Neural cell (in vitro differentiated cells): Measurements from ENCODE around the gene ZNF804B. TPM values are rescaled to one million over a fixed set of nuclear protein-coding genes. Genes with fewer than 3 reads are reported as not detected.

Experiments
- H2AFZ ChIP-seq: fragments of 200-600, 300-800 bp; sonication (generic), shearing (Covaris generic); 2 replicates; pipeline ENCODE4 v1.6.0; 2014; ENCODE audit warnings: low read depth, mild to moderate bottlenecking, antibody characterized with exemption, low read length, moderate library complexity
- H3F3A ChIP-seq: fragments of 200-600 bp; shearing (Covaris generic); 2 replicates; pipeline ENCODE4 v1.6.1; 2016; ENCODE audit warnings: mild to moderate bottlenecking, moderate library complexity, mixed read lengths, antibody characterized with exemption, low read length; ENCODE audit not compliant: insufficient read depth, poor library complexity, severe bottlenecking
- H3K27ac ChIP-seq: fragments of 200-600, 300-800 bp; sonication (generic), shearing (Covaris generic); 2 replicates; pipeline ENCODE4 v1.5.1; 2014; ENCODE audit warnings: mild to moderate bottlenecking, low read length, moderate library complexity
- H3K27me3 ChIP-seq: fragments of 300-800, 200-600 bp; sonication (generic), shearing (Covaris generic); 2 replicates; pipeline ENCODE4 v1.6.0; 2014; ENCODE audit warnings: mild to moderate bottlenecking, low read depth, low read length, moderate library complexity; ENCODE audit not compliant: insufficient read depth
- H3K36me3 ChIP-seq: fragments of 300-800, 200-600 bp; sonication (generic), shearing (Covaris generic); 2 replicates; pipeline ENCODE4 v1.5.1; 2014; ENCODE audit warnings: mild to moderate bottlenecking, antibody characterized with exemption, low read length, moderate library complexity; ENCODE audit not compliant: insufficient read depth
- H3K4me2 ChIP-seq: fragments of 300-800, 200-600 bp; sonication (generic), shearing (Covaris generic); 2 replicates; pipeline ENCODE4 v1.6.0; 2014; ENCODE audit warnings: mild to moderate bottlenecking, low read length
- H3K4me3 ChIP-seq: fragments of 300-800, 200-600 bp; sonication (generic), shearing (Covaris generic); 2 replicates; pipeline ENCODE4 v1.5.1; 2014; ENCODE audit warnings: mild to moderate bottlenecking, low read length, moderate library complexity
- H3K79me2 ChIP-seq: fragments of 200-600 bp; shearing (Covaris generic); replicated peaks from 2 replicates; pipeline ENCODE4 v1.6.0; 2014; ENCODE audit warnings: mild to moderate bottlenecking, low read length, moderate library complexity; ENCODE audit not compliant: insufficient read depth
- H3K9ac ChIP-seq: fragments of 300-800, 200-600 bp; sonication (generic), shearing (Covaris generic); 2 replicates; pipeline ENCODE4 v1.6.1; 2016; ENCODE audit warnings: mild to moderate bottlenecking, low read length, mixed read lengths
- H3K9me2 ChIP-seq: fragments of 200-600 bp; shearing (Covaris generic); 2 replicates; pipeline ENCODE4 v1.6.1; 2016; ENCODE audit warnings: mild to moderate bottlenecking, low read length, mixed read lengths; ENCODE audit not compliant: insufficient read depth
- H3K9me3 ChIP-seq: fragments of 200-600, 300-800 bp; sonication (generic), shearing (Covaris generic); 2 replicates; pipeline ENCODE4 v1.6.1; 2016; ENCODE audit warnings: mild to moderate bottlenecking, mixed run types, low read length, moderate library complexity, mixed read lengths
- H4K20me1 ChIP-seq: fragments of 200-600 bp; shearing (Covaris generic); 2 replicates; pipeline ENCODE4 v1.6.1; 2016; ENCODE audit warnings: mild to moderate bottlenecking, mixed run types; ENCODE audit not compliant: insufficient read depth
- EP300 ChIP-seq: fragments of 450-650 bp; conservative IDR thresholded peaks from 2 replicates; pipeline ENCODE4 v1.6.1; 2014; ENCODE audit warnings: antibody characterized with exemption, mild to moderate bottlenecking, moderate library complexity; ENCODE audit not compliant: poor library complexity, severe bottlenecking
- EZH2 ChIP-seq: fragments of 200-600, 300-800 bp; shearing (Covaris generic), sonication (generic); IDR thresholded peaks from 2 replicates; pipeline ENCODE4 v1.6.1; 2014; ENCODE audit warnings: antibody characterized with exemption, low read length, borderline replicate concordance, mild to moderate bottlenecking; ENCODE audit not compliant: insufficient read depth, poor library complexity, severe bottlenecking
- MXI1 ChIP-seq: fragments of 450-650 bp; conservative IDR thresholded peaks from 2 replicates; pipeline ENCODE4 v1.6.1; 2014; ENCODE audit warnings: antibody characterized with exemption, mild to moderate bottlenecking; ENCODE audit not compliant: poor library complexity, severe bottlenecking
- POLR2AphosphoS5 ChIP-seq: IDR thresholded peaks from 2 replicates; pipeline ENCODE4 v1.6.1; 2012
- RAD21 ChIP-seq: fragments of 450-650 bp; conservative IDR thresholded peaks from 2 replicates; pipeline ENCODE4 v1.6.1; 2014; ENCODE audit warnings: antibody characterized with exemption, mild to moderate bottlenecking, moderate library complexity
- SMC3 ChIP-seq: fragments of 450-650 bp; conservative IDR thresholded peaks from 2 replicates; pipeline ENCODE4 v1.6.1; 2014; ENCODE audit warnings: antibody characterized with exemption, mild to moderate bottlenecking, moderate library complexity; ENCODE audit not compliant: poor library complexity
- TAF1 ChIP-seq: IDR thresholded peaks from 2 replicates; pipeline ENCODE4 v1.6.1; 2012; ENCODE audit warnings: low read depth
- polyA plus RNA-seq: library from polyadenylated mRNA; depleted of rRNA; stranded (reverse); fragments of >200 nt; gene quantifications from 2 replicates; pipeline ENCODE4 v1.2.3, GENCODE V29; 2014
- TF ChIP-seq, protein P1 (sequence below): fragments of 450-650 bp; IDR thresholded peaks from 2 replicates; pipeline ENCODE4 v1.5.1; 2014; ENCODE audit warnings: antibody characterized with exemption, mild to moderate bottlenecking, moderate library complexity; ENCODE audit not compliant: poor library complexity, severe bottlenecking
- TF ChIP-seq, protein P2 (sequence below): IDR thresholded peaks from 2 replicates; pipeline ENCODE4 v1.6.1; 2012; ENCODE audit warnings: borderline replicate concordance

ZNF804B gene
- polyA plus RNA-seq, 1 donor from 2014 or later, result 0.37 TPM

DNA sequence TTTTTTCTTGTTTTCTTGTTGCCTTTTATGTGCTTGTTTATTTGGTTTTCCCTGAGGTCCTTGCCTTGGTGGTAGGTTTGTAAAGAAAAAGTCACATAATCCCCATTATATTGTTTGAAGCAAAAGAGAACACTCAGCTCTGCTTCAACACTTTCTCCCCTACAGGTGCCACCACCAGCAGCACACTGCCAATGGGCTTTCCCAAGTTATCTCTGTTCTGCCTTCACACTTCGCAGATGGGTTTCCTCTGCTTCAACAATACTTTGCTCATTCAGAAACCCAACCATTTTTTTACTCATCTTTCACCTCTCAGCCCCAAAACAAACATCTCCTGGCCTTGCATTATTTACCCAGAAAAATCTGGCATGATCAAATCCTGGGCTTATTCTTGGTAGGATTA is 411.1 kb downstream of the ZNF804B start:
- H3F3A ChIP-seq, result no peaks in the 10 kb centered on the region
- H3K4me2 ChIP-seq, result no peak overlapping the region
- no peak overlapping the region for H3K9ac ChIP-seq
- H3K9me2 ChIP-seq, result no peaks in the 10 kb centered on the region
- TF ChIP-seq MXI1 (no peak), EZH2 (no peak), TAF1 (no peak), EP300 (no peak), RAD21 (no peak), POLR2AphosphoS5 (no peak), SMC3 (no peak)
- TF ChIP-seq, protein P1, sequence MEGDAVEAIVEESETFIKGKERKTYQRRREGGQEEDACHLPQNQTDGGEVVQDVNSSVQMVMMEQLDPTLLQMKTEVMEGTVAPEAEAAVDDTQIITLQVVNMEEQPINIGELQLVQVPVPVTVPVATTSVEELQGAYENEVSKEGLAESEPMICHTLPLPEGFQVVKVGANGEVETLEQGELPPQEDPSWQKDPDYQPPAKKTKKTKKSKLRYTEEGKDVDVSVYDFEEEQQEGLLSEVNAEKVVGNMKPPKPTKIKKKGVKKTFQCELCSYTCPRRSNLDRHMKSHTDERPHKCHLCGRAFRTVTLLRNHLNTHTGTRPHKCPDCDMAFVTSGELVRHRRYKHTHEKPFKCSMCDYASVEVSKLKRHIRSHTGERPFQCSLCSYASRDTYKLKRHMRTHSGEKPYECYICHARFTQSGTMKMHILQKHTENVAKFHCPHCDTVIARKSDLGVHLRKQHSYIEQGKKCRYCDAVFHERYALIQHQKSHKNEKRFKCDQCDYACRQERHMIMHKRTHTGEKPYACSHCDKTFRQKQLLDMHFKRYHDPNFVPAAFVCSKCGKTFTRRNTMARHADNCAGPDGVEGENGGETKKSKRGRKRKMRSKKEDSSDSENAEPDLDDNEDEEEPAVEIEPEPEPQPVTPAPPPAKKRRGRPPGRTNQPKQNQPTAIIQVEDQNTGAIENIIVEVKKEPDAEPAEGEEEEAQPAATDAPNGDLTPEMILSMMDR, result no peak
- TF ChIP-seq, protein P2, sequence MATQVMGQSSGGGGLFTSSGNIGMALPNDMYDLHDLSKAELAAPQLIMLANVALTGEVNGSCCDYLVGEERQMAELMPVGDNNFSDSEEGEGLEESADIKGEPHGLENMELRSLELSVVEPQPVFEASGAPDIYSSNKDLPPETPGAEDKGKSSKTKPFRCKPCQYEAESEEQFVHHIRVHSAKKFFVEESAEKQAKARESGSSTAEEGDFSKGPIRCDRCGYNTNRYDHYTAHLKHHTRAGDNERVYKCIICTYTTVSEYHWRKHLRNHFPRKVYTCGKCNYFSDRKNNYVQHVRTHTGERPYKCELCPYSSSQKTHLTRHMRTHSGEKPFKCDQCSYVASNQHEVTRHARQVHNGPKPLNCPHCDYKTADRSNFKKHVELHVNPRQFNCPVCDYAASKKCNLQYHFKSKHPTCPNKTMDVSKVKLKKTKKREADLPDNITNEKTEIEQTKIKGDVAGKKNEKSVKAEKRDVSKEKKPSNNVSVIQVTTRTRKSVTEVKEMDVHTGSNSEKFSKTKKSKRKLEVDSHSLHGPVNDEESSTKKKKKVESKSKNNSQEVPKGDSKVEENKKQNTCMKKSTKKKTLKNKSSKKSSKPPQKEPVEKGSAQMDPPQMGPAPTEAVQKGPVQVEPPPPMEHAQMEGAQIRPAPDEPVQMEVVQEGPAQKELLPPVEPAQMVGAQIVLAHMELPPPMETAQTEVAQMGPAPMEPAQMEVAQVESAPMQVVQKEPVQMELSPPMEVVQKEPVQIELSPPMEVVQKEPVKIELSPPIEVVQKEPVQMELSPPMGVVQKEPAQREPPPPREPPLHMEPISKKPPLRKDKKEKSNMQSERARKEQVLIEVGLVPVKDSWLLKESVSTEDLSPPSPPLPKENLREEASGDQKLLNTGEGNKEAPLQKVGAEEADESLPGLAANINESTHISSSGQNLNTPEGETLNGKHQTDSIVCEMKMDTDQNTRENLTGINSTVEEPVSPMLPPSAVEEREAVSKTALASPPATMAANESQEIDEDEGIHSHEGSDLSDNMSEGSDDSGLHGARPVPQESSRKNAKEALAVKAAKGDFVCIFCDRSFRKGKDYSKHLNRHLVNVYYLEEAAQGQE, result no peak
- H4K20me1 ChIP-seq, result no peaks in the 10 kb centered on the region
- H3K79me2 ChIP-seq, result no peaks in the 10 kb centered on the region
- no peaks in the 10 kb centered on the region for H3K36me3 ChIP-seq
- H3K27ac ChIP-seq, result no peak overlapping the region
- H3K9me3 ChIP-seq, result no peaks in the 10 kb centered on the region
- no peaks in the 10 kb centered on the region for H3K27me3 ChIP-seq
- no peak overlapping the region for H2AFZ ChIP-seq
- H3K4me3 ChIP-seq, result no peak overlapping the region

DNA sequence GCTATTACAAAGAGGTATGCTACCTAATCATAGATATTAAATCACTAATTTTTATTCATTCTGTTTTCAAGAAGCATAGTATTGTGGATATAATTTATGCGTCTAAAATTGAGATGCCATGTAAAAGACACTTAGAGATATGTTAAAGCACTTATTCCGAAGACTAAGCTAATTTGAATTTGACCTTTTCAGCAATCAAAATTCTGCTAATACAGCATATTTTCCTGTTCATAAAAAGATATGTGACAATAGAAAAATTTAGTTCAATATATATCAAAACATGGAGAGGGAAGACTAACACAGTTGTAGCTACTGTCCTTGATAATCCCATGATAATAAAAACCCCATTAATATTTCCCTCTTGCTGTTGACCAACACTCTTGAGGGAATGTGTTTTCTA is 422.6 kb downstream of the ZNF804B start:
- Histone ChIP-seq H3K9ac (no peak overlapping the region), H3K9me3 (no peaks in the 10 kb centered on the region), H3K27ac (no peak overlapping the region), H4K20me1 (no peaks in the 10 kb centered on the region), H3K79me2 (no peaks in the 10 kb centered on the region), H3K9me2 (no peaks in the 10 kb centered on the region), H3K36me3 (no peaks in the 10 kb centered on the region), H3K4me2 (no peak overlapping the region), H3K27me3 (no peaks in the 10 kb centered on the region), H3K4me3 (no peak overlapping the region), H2AFZ (no peak overlapping the region), H3F3A (no peaks in the 10 kb centered on the region)
- TF ChIP-seq, protein P1, result no peak
- TF ChIP-seq EZH2 (no peak), RAD21 (no peak), TAF1 (no peak), MXI1 (no peak), EP300 (no peak), SMC3 (no peak)
